Colonic mucosa (tissue), 4 donors: ENCODE data around the gene TTC9B. TPM values are rescaled to one million over a fixed set of nuclear protein-coding genes. Genes with fewer than 3 reads are reported as not detected.

ENCODE experiments used
- DNase-seq: peaks from one replicate; pipeline ENCODE4 v3.0.0-alpha.2; 2020
- H3K27ac ChIP-seq: fragments of 200-600 bp; one replicate; pipeline ENCODE4 v1.8.0; 2021
- H3K27me3 ChIP-seq: fragments of 200-600 bp; one replicate; pipeline ENCODE4 v1.8.0; 2021
- H3K36me3 ChIP-seq: fragments of 200-600 bp; one replicate; pipeline ENCODE4 v1.8.0; 2021
- H3K4me1 ChIP-seq: fragments of 200-600 bp; one replicate; pipeline ENCODE4 v1.8.0; 2021; ENCODE audit warnings: mild to moderate bottlenecking
- H3K4me3 ChIP-seq: fragments of 200-600 bp; one replicate; pipeline ENCODE4 v1.8.0; 2021
- H3K9ac ChIP-seq, 2 donors: one replicate each; pipeline ENCODE4 v1.7.0; 2013; ENCODE audit warnings: control low read depth in 2 of 2, low read depth in 2 of 2, low read length in 2 of 2
- H3K9me3 ChIP-seq: fragments of 200-600 bp; one replicate; pipeline ENCODE4 v1.8.0; 2021
- intact Hi-C: fragments of 100-400 bp; cut with DNase I; formaldehyde crosslinking; loops from one replicate; pipeline ENCODE4 v1.14.1; 2022
- total RNA-seq, 2 donors: library from RNA; stranded (reverse); fragmentation: NEBNext Ultra II Directional in 1 of 2; extraction: Animal tissue kit (Norgen Biotek cat#: 25700) in 1 of 2; gene quantifications; one replicate each; pipeline ENCODE4 v1.2.1, GENCODE V29; 2021
- TF ChIP-seq, protein P1 (sequence below): fragments of 200-600 bp; IDR thresholded peaks from one replicate; pipeline ENCODE4 v1.8.0; 2022; ENCODE audit warnings: antibody characterized with exemption, mild to moderate bottlenecking
- donor health status: healthy.
- donor health status: DM: no; HTN: no; CAD: no.
- donor health status: DM: no; HTN: no; CAD: no.

Gene TTC9B
- total RNA-seq, 2 donors from 2014 or later, result 0.30 to 0.69 TPM

DNA sequence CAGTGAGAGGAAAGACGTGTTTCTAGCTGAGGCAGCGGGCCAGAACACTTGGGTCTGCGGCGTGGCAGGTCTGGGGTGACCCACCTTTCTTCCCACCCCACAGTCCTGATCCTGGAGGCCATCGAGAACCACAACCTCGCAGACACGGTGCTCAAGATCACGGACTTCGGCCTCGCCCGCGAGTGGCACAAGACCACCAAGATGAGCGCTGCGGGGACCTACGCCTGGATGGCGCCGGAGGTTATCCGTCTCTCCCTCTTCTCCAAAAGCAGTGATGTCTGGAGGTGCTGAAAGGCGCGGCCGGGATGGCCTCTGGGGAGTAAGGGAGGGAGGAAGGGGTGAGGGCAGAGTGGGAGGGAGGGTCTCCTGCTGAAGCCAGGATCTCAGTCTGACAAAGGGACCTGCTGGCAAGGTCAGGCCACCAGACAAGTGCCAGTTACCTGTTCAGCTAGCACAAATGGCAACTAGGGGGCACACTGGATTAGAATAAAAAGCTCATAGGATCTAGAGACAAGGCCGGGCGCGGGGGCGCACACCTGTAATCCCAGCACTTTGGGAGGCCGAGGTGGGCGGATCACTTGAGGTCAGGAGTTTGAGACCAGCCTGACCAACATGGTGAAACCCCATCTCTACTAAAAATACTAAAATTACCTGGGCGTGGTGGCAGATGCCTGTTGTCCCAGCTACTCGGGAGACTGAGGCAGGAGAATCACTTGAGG lies 19.8 kb downstream of the TTC9B start:
- H3K9ac ChIP-seq, result no peak overlapping the region
- intact Hi-C loops, result no loop called here
- H3K9me3 ChIP-seq, result no peaks in the 10 kb centered on the region
- H3K36me3 ChIP-seq, result no peaks in the 10 kb centered on the region
- no peak for DNase-seq
- TF ChIP-seq, protein P1, sequence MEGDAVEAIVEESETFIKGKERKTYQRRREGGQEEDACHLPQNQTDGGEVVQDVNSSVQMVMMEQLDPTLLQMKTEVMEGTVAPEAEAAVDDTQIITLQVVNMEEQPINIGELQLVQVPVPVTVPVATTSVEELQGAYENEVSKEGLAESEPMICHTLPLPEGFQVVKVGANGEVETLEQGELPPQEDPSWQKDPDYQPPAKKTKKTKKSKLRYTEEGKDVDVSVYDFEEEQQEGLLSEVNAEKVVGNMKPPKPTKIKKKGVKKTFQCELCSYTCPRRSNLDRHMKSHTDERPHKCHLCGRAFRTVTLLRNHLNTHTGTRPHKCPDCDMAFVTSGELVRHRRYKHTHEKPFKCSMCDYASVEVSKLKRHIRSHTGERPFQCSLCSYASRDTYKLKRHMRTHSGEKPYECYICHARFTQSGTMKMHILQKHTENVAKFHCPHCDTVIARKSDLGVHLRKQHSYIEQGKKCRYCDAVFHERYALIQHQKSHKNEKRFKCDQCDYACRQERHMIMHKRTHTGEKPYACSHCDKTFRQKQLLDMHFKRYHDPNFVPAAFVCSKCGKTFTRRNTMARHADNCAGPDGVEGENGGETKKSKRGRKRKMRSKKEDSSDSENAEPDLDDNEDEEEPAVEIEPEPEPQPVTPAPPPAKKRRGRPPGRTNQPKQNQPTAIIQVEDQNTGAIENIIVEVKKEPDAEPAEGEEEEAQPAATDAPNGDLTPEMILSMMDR, result no peak
- no peaks in the 10 kb centered on the region for H3K27me3 ChIP-seq
- no peaks in the 10 kb centered on the region for H3K4me1 ChIP-seq
- H3K4me3 ChIP-seq, result no peak overlapping the region
- H3K27ac ChIP-seq, result no peak overlapping the region

DNA sequence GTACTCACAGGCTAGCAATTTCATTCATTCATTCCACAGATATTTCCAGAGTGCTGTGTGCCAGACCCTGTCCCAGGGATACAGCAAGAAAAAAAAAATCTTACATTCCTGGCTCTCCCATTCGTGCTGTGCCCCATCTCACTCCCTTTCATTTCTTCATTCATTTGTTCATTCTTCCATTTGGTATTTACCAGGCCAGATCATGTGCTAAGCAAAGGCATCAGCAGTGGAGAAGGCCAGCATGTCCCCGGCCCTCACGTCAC lies 24.7 kb downstream of the TTC9B start:
- Histone ChIP-seq H3K4me3 (no peak overlapping the region), H3K4me1 (peaks cover 4% of the 10 kb centered on the region), H3K9ac (no peak overlapping the region), H3K27ac (no peak overlapping the region), H3K27me3 (no peaks in the 10 kb centered on the region), H3K9me3 (no peaks in the 10 kb centered on the region), H3K36me3 (no peaks in the 10 kb centered on the region)
- DNase-seq, result no peak
- intact Hi-C loops, result no loop called here
- TF ChIP-seq, protein P1, result no peak

DNA sequence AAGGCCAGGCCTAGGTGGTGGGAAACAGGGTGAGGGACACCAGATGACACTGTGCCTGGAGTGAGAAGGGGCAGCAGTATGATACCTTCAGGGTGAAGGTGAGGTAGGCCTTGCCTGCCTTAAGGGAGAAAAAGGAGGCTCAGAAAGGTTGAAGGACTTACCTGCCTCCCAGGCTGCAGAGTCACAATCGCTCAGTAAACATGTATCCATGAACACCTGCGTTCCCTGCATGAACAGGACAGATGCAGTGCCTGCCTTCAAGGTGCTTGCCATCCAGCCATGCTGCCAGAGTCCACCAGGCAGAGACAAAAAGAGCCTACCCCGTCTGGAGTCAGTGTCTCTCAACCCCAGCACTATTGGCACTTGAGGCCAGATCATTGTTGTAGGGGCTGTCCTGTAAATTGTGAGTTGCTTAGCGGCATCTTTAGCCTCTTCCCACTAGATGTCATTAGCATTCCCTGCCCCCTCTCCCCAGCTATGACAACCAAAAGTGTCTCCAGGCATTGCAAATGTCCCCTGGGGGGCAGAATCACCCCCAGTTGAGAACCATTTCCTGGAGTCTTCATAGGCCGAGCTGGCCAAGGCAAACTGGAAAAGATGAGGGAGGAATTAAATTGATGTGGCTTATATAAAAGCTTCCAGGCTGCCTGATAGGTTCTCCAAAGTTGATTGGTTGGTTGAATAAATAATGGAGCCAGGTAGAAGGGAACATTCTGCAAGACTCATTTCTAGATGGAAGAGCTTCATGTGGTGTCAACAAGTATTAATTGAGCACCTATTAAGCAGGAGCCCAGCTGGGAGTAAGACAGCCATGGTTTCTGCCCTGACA lies 25.2 kb downstream of the TTC9B start:
- Histone ChIP-seq H3K9ac (peak overlapping the region in 1 of 2 donors; percentile 43), H3K27ac (no peak overlapping the region), H3K36me3 (no peaks in the 10 kb centered on the region), H3K27me3 (no peaks in the 10 kb centered on the region), H3K4me1 (peaks cover 4% of the 10 kb centered on the region), H3K4me3 (peak overlapping the region; percentile 69), H3K9me3 (no peaks in the 10 kb centered on the region)
- TF ChIP-seq, protein P1, result no peak
- intact Hi-C loops, result no loop called here
- DNase-seq, result no peak

DNA sequence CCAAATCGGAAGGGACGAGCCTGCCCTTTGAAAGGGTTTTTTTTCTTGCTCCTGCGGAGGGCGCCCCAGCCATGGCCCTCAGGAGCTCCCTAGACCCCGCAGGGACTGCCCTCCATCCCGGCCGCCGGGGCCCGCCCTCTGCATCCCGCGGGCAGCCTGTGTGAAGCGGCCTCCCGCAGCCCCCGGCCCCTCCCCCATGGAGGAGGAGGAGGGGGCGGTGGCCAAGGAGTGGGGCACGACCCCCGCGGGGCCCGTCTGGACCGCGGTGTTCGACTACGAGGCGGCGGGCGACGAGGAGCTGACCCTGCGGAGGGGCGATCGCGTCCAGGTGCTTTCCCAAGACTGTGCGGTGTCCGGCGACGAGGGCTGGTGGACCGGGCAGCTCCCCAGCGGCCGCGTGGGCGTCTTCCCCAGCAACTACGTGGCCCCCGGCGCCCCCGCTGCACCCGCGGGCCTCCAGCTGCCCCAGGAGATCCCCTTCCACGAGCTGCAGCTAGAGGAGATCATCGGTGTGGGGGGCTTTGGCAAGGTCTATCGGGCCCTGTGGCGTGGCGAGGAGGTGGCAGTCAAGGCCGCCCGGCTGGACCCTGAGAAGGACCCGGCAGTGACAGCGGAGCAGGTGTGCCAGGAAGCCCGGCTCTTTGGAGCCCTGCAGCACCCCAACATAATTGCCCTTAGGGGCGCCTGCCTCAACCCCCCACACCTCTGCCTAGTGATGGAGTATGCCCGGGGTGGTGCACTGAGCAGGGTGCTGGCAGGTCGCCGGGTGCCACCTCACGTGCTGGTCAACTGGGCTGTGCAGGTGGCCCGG lies 26.1 kb downstream of the TTC9B start:
- H3K36me3 ChIP-seq, result no peaks in the 10 kb centered on the region
- H3K9ac ChIP-seq, result peak overlapping the region in 1 of 2 donors; percentile 72
- intact Hi-C loops, result no loop called here
- TF ChIP-seq, protein P1, result no peak
- no peaks in the 10 kb centered on the region for H3K27me3 ChIP-seq
- DNase-seq, result peak; percentile 23
- H3K27ac ChIP-seq, result no peak overlapping the region
- peak overlapping the region; percentile 69 for H3K4me3 ChIP-seq
- no peaks in the 10 kb centered on the region for H3K9me3 ChIP-seq
- peaks cover 4% of the 10 kb centered on the region for H3K4me1 ChIP-seq
